GM18526 (cell line): ENCODE results near the gene NRAP.

ENCODE experiments used
- POLR2A ChIP-seq: IDR thresholded peaks from 3 replicates; pipeline ENCODE4 v1.6.1; 2011; ENCODE audit not compliant: insufficient read length; ENCODE audit errors: extremely low read depth

The NRAP gene

DNA sequence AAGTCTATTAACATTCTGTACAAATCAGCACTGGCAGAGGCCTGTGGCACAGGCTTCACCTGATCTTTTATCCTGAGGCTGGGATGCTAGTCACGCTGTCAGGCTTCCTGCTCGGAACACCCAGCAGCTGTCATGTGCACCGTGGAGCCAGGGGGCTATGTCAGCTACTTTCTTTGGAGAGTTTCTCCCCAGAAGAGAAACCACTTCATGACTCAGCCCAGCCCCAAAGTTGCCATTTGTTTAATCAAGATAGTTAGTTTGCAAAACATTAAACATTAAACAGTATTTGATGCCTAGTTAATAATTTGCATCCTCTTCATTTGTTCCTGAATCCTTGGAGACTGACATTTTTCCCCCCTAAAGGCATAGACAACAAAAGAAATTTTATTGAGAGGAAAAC, 111.1 kb downstream of the NRAP start, which contains the start of gene HABP2:
Gene HABP2 (plus strand): TSS at position 353 of the 400 bp plus-strand sequence. CDS start 69 bp downstream, outside the sequence.
- TF ChIP-seq POLR2A: no peak

DNA sequence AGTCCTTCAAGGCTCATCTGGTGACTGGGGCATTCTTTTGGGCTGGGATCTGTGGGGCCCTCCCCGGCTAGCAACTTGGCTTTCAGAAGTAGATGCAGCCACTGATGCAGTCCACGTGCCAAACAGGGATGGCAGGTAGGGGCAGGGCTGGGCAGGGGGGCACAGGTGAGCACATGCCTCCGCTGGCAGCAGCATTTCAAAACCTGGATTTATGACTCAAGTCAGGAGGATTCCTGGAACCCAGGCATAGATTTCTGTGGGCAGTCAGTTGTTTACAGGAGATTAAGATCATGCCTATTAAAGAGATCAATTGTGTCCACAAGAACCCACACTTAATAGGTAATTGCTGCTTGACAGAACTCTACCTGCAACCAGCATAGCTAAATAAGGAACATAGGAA, 111.8 kb downstream of the NRAP start:
- TF ChIP-seq POLR2A: no peak

DNA sequence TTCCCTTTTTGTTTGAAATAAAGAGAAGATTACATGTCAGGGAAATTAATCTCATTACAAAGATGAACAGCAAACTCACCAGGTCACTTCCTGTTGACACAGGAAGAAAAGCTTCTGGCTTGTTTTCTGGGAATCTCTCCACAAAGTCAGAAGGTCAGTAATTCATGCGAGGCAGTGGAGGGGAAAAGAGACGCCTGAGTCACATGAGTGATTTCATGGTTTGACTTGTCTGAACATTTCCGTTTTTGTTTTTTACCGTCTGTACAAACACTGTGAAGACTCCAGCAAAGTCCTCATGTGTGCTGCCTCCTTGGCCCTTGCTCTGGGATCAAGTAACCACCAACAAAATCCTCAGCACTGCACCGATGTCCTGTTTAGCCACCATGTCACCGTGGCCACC, 113.5 kb downstream of the NRAP start:
- TF ChIP-seq POLR2A: no peak

DNA sequence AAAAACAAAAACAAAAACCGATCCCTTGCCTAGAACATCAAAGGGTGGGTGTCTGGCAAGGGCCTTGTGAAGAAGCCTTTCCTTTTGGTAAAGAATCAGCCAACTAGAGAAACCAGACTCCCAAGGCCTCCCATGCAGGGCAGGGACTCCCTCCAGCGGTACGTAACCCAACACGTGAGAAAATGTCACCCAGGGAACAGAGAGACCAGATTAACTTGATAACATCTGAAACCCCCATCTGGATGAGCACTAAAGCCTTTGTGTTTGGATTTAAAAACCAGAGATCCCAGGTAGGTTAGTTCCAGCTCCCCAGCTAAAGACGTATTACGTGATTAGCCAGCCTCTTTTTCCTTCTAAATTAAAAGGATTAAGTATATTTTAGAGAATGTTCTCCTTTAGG, 114.0 kb downstream of the NRAP start:
- TF ChIP-seq POLR2A: no peak

DNA sequence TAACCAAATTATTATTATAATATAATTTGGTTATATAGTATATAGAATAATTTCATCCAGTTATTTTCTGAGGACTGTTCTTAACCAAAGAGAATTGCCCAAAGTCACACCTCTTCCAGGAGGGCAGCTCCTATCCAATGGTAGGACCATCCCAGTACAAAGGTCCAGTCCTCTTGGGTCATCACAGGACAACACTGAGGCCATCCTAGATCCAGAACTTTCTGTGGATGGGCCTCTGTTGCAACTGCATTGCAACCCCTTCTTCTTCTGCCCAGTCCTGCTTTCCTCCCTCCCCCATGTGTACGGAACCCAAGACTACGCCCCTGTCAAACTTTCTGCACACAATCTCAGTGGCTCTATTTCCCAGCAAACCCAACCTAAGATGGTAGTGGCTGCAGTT, 116.4 kb downstream of the NRAP start:
- no peak for TF ChIP-seq POLR2A

DNA sequence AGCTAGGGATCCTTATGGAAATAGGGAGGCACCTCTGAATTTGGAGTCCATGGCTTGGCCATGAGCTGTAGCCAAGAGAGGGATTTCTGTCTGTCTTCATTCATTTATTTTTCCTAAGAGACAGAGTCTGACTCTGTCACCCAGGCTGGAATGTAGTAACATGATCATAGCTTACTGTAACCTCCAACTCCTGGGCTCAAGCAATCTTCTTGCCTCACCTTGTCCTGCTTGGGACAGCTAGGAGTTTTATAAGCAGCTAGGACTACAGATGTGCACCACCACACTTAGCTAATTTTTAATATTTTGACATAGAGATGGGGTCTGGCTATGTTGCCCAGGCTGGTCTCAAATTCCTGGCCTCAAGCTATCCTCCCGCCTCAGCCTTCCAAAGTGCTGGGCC, 119.4 kb downstream of the NRAP start:
- no peak for TF ChIP-seq POLR2A

DNA sequence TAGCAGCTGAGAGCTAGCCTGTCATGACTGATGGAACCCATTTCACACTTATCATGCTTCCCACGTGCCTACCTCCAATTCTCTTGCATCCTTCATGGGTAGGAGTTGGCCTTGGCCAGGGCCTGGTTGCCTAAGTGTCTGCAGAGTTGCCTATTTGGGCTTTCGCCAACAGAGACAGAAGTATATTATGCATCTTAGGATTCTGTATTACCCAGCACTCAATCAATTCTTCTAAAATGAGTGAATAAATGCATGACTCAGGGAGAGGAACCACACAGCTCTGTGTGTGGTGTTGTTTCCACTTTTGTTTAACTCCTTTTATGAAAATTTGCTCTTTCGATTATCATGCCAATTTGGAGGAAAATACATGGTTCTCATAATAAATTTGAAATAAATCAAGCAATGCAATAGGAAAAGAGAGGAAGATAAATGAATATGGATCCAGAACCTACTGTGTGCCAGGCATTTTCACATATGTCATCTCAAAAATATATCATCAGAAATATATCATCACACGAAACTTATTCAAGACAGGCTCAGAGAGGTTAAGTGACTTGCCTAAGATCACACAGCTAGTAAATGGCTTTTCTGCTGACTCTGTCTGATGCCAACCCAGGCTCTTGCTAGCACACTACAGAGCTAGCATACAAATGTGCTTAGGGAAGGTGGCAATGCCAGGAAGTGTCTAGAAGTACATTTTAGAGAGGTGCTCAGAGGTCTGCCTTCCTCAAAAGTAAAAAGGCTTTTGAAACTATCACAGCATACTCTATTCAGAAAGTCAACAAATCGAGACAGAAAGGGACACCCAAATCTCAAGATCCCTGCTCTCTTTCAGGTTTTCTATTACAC, 120.5 kb downstream of the NRAP start:
- no peak for TF ChIP-seq POLR2A

DNA sequence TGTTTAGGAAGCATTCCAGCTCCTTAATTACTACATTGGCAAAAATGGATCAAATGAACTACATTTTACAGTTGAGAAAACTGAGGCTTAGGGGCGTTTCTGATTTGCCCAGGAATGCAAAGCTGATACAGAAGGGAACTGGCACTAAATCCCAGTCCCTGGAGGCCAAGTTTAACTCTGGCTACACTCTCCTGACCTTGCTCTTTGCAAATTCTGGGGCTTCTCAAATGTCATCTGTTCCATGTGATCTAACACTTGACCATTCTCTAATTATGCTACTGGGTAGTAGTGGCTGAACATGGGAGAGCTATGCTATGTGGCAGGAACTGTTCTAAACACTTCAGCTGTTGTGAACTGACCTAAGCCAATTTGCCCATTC, 122.3 kb downstream of the NRAP start:
- TF ChIP-seq POLR2A: no peak

DNA sequence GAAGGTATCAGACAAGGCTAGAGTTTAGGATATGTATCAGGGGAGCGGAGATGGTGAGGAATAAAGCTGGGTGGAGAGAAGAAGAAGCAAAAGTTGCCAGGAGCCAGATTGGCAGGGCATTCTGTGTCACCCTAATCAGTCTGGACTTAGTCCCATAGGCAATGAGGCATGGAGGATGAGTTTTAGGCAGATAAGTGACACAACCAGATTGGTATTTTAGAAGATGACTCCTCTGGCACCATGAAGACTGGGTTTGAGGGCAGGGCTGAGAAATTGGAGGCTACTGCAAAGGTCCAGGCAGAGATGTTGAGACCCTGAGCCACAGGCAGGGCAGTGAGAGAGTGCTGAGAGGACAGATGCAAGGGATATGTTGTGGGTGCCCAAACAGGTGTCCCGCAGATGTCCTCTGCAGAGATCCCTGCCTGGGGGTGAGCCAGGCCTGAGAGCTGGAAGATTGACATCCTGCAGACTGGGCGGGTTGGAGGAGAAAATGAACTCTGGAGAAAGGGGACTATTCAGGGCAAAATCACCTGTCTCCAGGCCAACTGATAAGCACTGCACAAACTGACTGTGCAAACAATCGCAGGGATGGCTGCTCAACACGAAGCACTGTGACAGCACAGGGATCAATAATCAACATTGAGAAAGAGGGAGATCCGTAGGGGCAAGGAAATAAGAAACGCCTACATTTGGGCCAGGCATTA, 122.8 kb downstream of the NRAP start:
- no peak for TF ChIP-seq POLR2A

DNA sequence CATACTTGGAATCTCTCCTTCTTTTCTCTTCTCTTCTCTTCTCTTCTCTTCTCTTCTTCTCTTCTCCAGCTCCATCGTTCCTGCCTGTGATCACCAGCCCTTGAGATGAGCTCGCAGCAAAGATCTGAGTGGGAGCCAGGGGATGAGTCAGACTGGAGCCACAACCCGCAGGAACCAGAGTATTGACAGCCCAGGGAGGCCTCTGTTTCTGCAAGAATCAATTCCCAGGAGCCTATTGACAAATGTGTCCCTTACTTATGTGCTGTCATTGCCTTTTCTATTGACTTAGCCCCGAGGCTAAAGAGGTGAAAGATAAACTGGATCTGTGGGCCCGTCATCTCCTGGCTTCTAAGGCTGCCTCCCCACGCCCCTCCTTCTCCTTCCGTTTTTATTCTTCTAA, 124.1 kb downstream of the NRAP start:
- TF ChIP-seq POLR2A: no peak
